Measurements from ENCODE around the gene TMEM181.

Gene TMEM181

GRCh38 chr6:158531566-158531965 lies 28.3 kb upstream of the TMEM181 start:
- in situ Hi-C loops (cut with HindIII; ENCODE audit: low pct_ligation_motif_present, low sequenced_read_pairs) = no loop called here
- Histone ChIP-seq H3K36me3 (replicated peaks) (no peaks in the 10 kb centered on the region), H3K27me3 (replicated peaks) (peaks cover 4% of the 10 kb centered on the region), H3K4me3 (ENCODE audit: low read depth, low read length) (no peak overlapping the region), H3K27ac (no peak overlapping the region)
- TF ChIP-seq CTCF (IDR thresholded peaks at IDR 0.05; ENCODE audit: low read depth, low read length, missing control alignments) = no peak
- no peak for DNase-seq

- Histone ChIP-seq H3K27ac (no peak overlapping the region), H3K4me3 (ENCODE audit: low read depth, low read length) (no peak overlapping the region), H3K36me3 (replicated peaks) (no peaks in the 10 kb centered on the region), H3K27me3 (replicated peaks) (peaks cover 6% of the 10 kb centered on the region)
- DNase-seq = no peak
- no peak for TF ChIP-seq CTCF (IDR thresholded peaks at IDR 0.05; ENCODE audit: low read depth, low read length, missing control alignments)
- in situ Hi-C loops (cut with HindIII; ENCODE audit: low pct_ligation_motif_present, low sequenced_read_pairs) = no loop called here
Observed at GRCh38 chr6:158531970-158532369, 27.9 kb upstream of the TMEM181 start.

GRCh38 chr6:158536084-158536890 lies 23.6 kb upstream of the TMEM181 start:
- no peak for TF ChIP-seq CTCF (IDR thresholded peaks at IDR 0.05; ENCODE audit: low read depth, low read length, missing control alignments)
- no peak overlapping the region for H3K27ac ChIP-seq
- in situ Hi-C loops (cut with HindIII; ENCODE audit: low pct_ligation_motif_present, low sequenced_read_pairs) = no loop called here
- peak overlapping the region; percentile 61 for H3K4me3 ChIP-seq (ENCODE audit: low read depth, low read length)
- H3K36me3 ChIP-seq (replicated peaks) = no peaks in the 10 kb centered on the region
- DNase-seq = peak; percentile 52
- H3K27me3 ChIP-seq (replicated peaks) = peaks cover 17% of the 10 kb centered on the region

GRCh38 chr6:158536891-158537798 lies 22.7 kb upstream of the TMEM181 start:
- peaks cover 17% of the 10 kb centered on the region for H3K27me3 ChIP-seq (replicated peaks)
- peak overlapping the region; percentile 61 for H3K4me3 ChIP-seq (ENCODE audit: low read depth, low read length)
- H3K36me3 ChIP-seq (replicated peaks) = no peaks in the 10 kb centered on the region
- TF ChIP-seq CTCF (IDR thresholded peaks at IDR 0.05; ENCODE audit: low read depth, low read length, missing control alignments) = no peak
- H3K27ac ChIP-seq = no peak overlapping the region
- no peak for DNase-seq
- in situ Hi-C loops (cut with HindIII; ENCODE audit: low pct_ligation_motif_present, low sequenced_read_pairs) = no loop called here

- H3K36me3 ChIP-seq (replicated peaks) = no peaks in the 10 kb centered on the region
- TF ChIP-seq CTCF (IDR thresholded peaks at IDR 0.05; ENCODE audit: low read depth, low read length, missing control alignments) = no peak
- in situ Hi-C loops (cut with HindIII; ENCODE audit: low pct_ligation_motif_present, low sequenced_read_pairs) = no loop called here
- no peak overlapping the region for H3K27ac ChIP-seq
- no peak for DNase-seq
- no peak overlapping the region for H3K4me3 ChIP-seq (ENCODE audit: low read depth, low read length)
- peaks cover 17% of the 10 kb centered on the region for H3K27me3 ChIP-seq (replicated peaks)
Observed at GRCh38 chr6:158538741-158539140, 21.1 kb upstream of the TMEM181 start.

Measured in brain microvascular endothelial cell (primary cell).